GM12872 (cell line): ENCODE results near the gene EMX1.

Source experiments
- TF ChIP-seq, protein P1 (sequence below): IDR thresholded peaks from 3 replicates; pipeline ENCODE4 v1.5.1; 2011; ENCODE audit warnings: low read depth, mild to moderate bottlenecking, low read length, moderate library complexity; ENCODE audit not compliant: insufficient read depth

EMX1 gene

DNA sequence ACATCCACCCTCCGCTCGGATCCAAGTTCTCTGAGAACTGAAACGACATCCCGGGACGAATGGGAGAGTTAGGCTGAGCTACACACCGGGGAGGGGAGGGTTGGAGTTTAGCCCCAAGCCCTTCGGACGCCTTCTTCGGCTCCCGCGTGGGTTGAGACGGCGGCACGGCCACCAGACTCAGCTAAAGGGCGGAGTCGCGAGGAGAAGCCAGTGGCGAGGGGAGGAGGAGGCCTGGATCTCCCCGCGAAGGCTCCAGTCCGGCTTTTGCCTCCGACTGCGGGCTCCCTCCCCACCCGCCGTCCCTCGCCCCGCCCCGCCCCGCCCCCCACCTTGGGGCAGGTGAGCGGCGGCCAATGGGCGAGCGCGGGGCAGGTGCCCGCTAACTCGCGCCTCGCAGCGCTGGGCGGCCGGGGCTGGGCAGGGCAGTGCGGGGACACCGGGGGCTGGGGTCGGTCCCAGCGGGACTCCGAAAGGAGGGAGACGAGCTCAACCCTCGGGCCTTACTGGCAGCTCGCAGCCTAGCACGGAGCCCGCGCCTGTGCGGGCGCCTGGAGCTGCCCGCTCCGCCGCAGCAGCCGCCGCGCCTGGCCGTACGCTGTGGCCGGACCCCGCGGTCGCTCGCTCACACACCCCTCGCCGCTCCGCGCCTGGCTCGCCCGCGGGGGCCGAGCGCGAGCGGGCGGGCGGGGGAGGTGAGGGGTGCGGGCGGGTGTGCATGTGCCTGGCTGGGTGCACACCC lies at the start of gene EMX1:
TSS of gene EMX1 (plus strand) at position 382 of the 739 bp plus-strand sequence. CDS start at position 716, 334 bp downstream.
- TF ChIP-seq, protein P1, sequence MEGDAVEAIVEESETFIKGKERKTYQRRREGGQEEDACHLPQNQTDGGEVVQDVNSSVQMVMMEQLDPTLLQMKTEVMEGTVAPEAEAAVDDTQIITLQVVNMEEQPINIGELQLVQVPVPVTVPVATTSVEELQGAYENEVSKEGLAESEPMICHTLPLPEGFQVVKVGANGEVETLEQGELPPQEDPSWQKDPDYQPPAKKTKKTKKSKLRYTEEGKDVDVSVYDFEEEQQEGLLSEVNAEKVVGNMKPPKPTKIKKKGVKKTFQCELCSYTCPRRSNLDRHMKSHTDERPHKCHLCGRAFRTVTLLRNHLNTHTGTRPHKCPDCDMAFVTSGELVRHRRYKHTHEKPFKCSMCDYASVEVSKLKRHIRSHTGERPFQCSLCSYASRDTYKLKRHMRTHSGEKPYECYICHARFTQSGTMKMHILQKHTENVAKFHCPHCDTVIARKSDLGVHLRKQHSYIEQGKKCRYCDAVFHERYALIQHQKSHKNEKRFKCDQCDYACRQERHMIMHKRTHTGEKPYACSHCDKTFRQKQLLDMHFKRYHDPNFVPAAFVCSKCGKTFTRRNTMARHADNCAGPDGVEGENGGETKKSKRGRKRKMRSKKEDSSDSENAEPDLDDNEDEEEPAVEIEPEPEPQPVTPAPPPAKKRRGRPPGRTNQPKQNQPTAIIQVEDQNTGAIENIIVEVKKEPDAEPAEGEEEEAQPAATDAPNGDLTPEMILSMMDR = no peak

DNA sequence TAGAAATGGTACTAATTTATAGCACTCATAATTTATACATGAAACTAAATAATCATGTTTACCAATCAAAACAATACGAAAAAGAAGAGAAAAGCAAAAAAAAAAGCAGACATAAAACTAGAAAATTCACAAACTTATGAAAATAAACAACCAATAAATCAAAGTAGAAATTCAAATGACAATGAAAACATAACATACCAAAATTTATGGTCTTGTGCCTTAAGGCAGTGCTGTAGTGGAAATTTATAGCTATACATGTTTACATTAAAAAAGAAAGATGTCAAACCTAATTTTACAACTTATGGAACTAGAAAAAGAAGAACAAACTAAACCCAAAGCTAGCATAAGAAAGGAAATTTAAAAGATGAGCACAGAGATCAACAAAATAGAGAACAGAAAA lies 46.3 kb upstream of the EMX1 start:
- TF ChIP-seq, protein P1 = no peak

DNA sequence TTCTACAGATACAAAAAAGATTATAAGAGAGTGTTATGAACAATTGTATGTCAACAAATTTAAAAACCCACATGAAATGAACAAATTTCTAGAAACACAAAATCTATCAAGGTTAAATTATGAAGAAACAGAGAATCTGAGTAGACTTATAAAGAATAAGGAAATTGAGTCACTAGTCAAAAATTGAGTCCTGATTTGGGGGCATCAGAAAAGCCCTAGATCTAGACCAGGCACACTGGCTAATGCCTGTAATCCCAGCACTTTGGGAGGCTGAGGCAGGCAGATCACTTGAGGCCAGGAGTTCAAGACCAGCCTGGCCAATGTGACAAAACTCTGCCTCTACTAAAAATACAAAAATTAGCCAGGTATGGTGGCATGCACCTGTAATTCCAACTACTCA lies 45.4 kb upstream of the EMX1 start:
- TF ChIP-seq, protein P1 = no peak

DNA sequence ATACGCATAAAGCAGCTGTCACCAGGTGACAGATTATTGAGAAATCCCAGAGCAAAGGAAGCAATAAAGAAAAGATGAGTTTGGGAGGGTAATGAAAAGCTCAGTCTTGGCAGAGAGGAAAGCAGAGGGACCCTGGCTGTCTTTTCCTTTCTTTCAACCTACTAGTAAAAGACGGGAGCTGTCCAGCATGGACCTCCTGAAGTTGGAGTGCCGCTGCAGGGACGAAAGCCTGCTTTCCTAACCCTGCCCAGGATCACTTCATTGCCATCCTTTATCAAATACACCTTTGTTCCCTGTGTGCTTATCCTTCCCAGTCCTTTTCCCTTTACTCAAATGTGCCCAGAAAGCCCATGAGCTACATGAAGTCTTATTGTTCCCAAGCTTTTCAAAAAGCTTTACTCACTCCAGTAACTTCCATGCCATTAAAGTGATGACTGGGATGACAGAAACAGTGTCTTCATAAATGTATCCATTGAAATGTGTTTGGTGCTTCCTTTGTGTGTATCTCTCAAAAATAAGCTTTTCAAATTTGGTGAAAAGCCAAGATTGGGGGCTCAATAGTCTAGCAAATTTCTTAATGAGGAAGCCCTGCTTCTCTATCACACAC lies 33.9 kb upstream of the EMX1 start:
- TF ChIP-seq, protein P1 = no peak

DNA sequence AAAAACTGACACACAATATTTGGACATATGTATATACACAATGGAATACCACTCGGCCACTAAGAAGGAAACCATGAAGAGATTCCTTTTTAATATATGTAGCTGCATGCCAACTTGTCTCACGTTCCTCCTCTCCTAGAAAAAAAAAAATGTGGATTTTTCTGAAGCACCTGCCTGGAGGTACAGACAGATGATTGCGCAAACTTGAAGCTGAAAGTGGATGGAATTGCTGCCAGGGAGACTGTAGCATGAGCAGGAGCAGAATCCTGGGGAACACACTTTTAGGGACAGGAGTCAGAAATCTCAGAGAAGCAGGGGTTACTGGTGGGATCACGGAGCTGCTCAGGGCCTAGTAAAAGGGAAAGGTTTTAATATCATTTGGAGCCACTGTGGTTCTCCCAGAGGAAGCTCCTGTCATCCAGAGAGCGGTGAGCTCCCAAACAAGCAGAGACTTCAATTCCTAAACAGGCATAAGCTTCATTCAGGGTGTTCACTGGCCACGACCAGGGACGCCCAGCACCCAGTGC lies 30.8 kb upstream of the EMX1 start:
- TF ChIP-seq, protein P1 = no peak

DNA sequence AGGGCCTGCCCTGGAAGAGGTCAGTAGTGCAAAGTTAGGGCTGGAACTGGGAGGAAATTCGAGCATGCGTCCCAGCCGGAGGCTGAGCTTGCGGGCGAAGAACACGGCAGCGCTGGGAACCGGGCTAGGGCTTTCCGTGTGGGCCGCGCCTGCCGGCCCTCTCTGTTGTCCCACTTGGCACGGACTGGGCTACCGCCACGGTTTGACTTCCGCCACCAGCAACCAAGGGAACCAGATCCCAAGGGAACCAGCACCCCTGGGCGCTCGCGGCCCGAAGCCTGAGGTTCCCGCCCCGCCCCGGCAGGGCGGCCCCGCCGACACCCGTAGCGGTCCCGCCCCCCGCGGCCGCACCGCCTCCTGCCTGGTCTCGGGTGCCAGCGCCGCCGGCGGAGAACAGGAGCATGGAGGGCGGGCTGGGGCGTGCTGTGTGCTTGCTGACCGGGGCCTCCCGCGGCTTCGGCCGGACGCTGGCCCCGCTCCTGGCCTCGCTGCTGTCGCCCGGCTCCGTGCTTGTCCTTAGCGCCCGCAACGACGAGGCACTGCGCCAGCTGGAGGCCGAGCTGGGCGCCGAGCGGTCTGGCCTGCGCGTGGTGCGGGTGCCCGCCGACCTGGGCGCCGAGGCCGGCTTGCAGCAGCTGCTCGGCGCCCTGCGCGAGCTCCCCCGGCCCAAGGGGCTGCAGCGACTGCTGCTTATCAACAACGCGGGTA lies 30.1 kb upstream of the EMX1 start, which contains the start of gene SPR:
TSS of gene SPR (plus strand) at position 377 of the 708 bp plus-strand sequence. CDS start at position 402, 25 bp downstream.
- TF ChIP-seq, protein P1 = no peak
